Ovary (tissue), 9 donors: ENCODE measurements around the gene DOLPP1. TPM values are rescaled to one million over a fixed set of nuclear protein-coding genes. Genes with fewer than 3 reads are reported as not detected.

Source experiments
- DNase-seq, 5 donors: peaks; one replicate each; pipeline ENCODE4 v3.0.0-alpha.2; 2019 to 2020
- H3K27ac ChIP-seq, 2 donors: fragments of 200-600 bp; one replicate each; pipeline versions ENCODE4 v1.5.1 to v1.8.0; 2019 to 2022
- H3K27me3 ChIP-seq: fragments of 200-600 bp; one replicate; pipeline ENCODE4 v1.8.0; 2022
- H3K36me3 ChIP-seq: fragments of 200-600 bp; sonication (generic); one replicate; pipeline ENCODE4 v1.5.1; 2019
- H3K4me1 ChIP-seq: one replicate; pipeline ENCODE4 v1.8.1; 2013; ENCODE audit warnings: mild to moderate bottlenecking, moderate library complexity; ENCODE audit not compliant: insufficient read depth
- H3K4me3 ChIP-seq: fragments of 200-600 bp; sonication (generic); one replicate; pipeline ENCODE4 v1.5.1; 2017
- H3K9me3 ChIP-seq, 2 donors: fragments of 200-600 bp in 1 of 2; sonication (generic) in 1 of 2; one replicate each; pipeline versions ENCODE4 v1.5.1 to v1.8.1; 2013 to 2019; ENCODE audit warnings: mild to moderate bottlenecking in 1 of 2, moderate library complexity in 1 of 2
- CTCF ChIP-seq, 3 donors: fragments of 450-650 bp in 2 of 3; fragments of 200-600 bp in 1 of 3; IDR thresholded peaks; one replicate each; pipeline versions ENCODE4 v1.5.1 to v1.8.0; 2016 to 2022; ENCODE audit warnings: antibody characterized with exemption in 3 of 3, mild to moderate bottlenecking in 1 of 3
- EP300 ChIP-seq: sonication (generic); formaldehyde crosslinking; IDR thresholded peaks from one replicate; pipeline ENCODE4 v1.6.1; 2017; ENCODE audit warnings: antibody characterized with exemption
- POLR2A ChIP-seq: fragments of 450-650 bp; IDR thresholded peaks from one replicate; pipeline ENCODE4 v1.6.1; 2017; ENCODE audit warnings: antibody characterized with exemption, mild to moderate bottlenecking, moderate library complexity
- WGBS, 3 donors: extraction: QIAGEN DNeasy Blood & Tissue Kit in 1 of 3; methylation state at CpG; one replicate each; pipeline versions ENCODE4 v1.1.5 to v1.1.7; 2013 to 2017; 5-methylcytosine and 5-hydroxymethylcytosine counted together
- intact Hi-C, 4 donors: fragments of 100-400 bp; cut with DNase I; formaldehyde crosslinking; loops; one replicate each; pipeline versions ENCODE4 v1.11.0 to v1.15.1; 2022 to 2023
- polyA plus RNA-seq, 2 donors: library from polyadenylated mRNA; stranded (reverse); fragments of 200-250 nt in 1 of 2; fragments of 350-450 nt in 1 of 2; fragmentation: Illumina TruSeq in 1 of 2; extraction: RNeasy Lipid Tissue Mini Kit (QIAGEN cat#74804) in 1 of 2; gene quantifications; one replicate each; pipeline ENCODE4 v1.2.3, GENCODE V29; 2013 to 2014
- total RNA-seq, 7 donors: library from RNA; depleted of rRNA in 2 of 7; stranded (reverse); fragments of >200 nt in 2 of 7; fragmentation: NEBNext Ultra II Directional in 3 of 7; extraction: Animal tissue kit (Norgen Biotek cat#: 25700) in 3 of 7; gene quantifications; one replicate each; pipeline versions ENCODE4 v1.1.0 to v1.2.4, GENCODE V29; 2016 to 2023
- donor health status: DM: no; HTN: no; CAD: no; lungs with moderate emphysema.
- donor health status: DM: no; HTN: no; CAD: no.
- donor health status: Bipolar disorder and iron deficiency.
- donor health status: DM: yes; HTN: yes; CAD: no.
- donor health status: DM: no; HTN: no; CAD: no.
- donor health status: DM: yes; HTN: yes; CAD: no.

DOLPP1 gene
- total and polyA plus RNA-seq, 9 donors: 3.3 to 16.2 (median 8.6) TPM

- Histone ChIP-seq H3K4me3 (no peak overlapping the region), H3K36me3 (no peaks in the 10 kb centered on the region), H3K27me3 (no peaks in the 10 kb centered on the region), H3K27ac (no peak overlapping the region), H3K4me1 (peaks cover 5% of the 10 kb centered on the region), H3K9me3 (no peaks in the 10 kb centered on the region)
- no peak for DNase-seq
- TF ChIP-seq EP300 (no peak), POLR2A (no peak), CTCF (IDR thresholded peaks at IDR 0.05) (no peak)
- intact Hi-C loops: no loop called here
- 78 to 91% (median 86%) methylated on average over 7 of the region's 7 CpGs for WGBS, 3 donors
Observed at GRCh38 chr9:129084087-129084486, 3.2 kb downstream of the DOLPP1 start.

GRCh38 chr9:129089246-129089645 is 8.3 kb downstream of the DOLPP1 start:
- Histone ChIP-seq H3K4me1 (peaks cover 2% of the 10 kb centered on the region), H3K9me3 (no peaks in the 10 kb centered on the region), H3K27me3 (no peaks in the 10 kb centered on the region), H3K4me3 (no peak overlapping the region), H3K36me3 (no peaks in the 10 kb centered on the region), H3K27ac (no peak overlapping the region)
- DNase-seq: no peak
- intact Hi-C loops: no loop called here
- WGBS, 3 donors: 82 to 90% (median 90%) methylated on average over 11 to 15 of the region's 15 CpGs
- TF ChIP-seq CTCF (IDR thresholded peaks at IDR 0.05) (no peak), POLR2A (no peak), EP300 (no peak)

- intact Hi-C loops: no loop called here
- H3K27me3 ChIP-seq: no peaks in the 10 kb centered on the region
- no peak overlapping the region for H3K4me3 ChIP-seq
- H3K36me3 ChIP-seq: no peaks in the 10 kb centered on the region
- peak overlapping the region in 1 of 2 donors; percentile 63 for H3K27ac ChIP-seq
- 81 to 89% (median 82%) methylated on average over 20 of the region's 20 CpGs for WGBS, 3 donors
- peaks cover 8% of the 10 kb centered on the region for H3K4me1 ChIP-seq
- TF ChIP-seq POLR2A (no peak), EP300 (no peak), CTCF (IDR thresholded peaks at IDR 0.05) (no peak)
- no peak for DNase-seq
- no peaks in the 10 kb centered on the region for H3K9me3 ChIP-seq
Observed at GRCh38 chr9:129093602-129094386, 12.9 kb downstream of the DOLPP1 start.

GRCh38 chr9:129094387-129095169 is 13.7 kb downstream of the DOLPP1 start:
- intact Hi-C loops: no loop called here
- DNase-seq: peak; percentile 55 to 85 (median 70)
- H3K4me1 ChIP-seq: peaks cover 8% of the 10 kb centered on the region
- WGBS, 3 donors: 44 to 70% (median 59%) methylated on average over 10 to 13 of the region's 13 CpGs
- H3K4me3 ChIP-seq: no peak overlapping the region
- TF ChIP-seq POLR2A (no peak), EP300 (no peak), CTCF (IDR thresholded peaks at IDR 0.05) (no peak)
- H3K9me3 ChIP-seq: no peaks in the 10 kb centered on the region
- H3K27me3 ChIP-seq: no peaks in the 10 kb centered on the region
- H3K36me3 ChIP-seq: no peaks in the 10 kb centered on the region
- H3K27ac ChIP-seq: peak overlapping the region; percentile 45 to 63
